Suprapubic skin (tissue), 4 donors: ENCODE measurements around the gene ACTL10.

Source experiments
- CTCF ChIP-seq, 2 donors: fragments of 200-600 bp in 1 of 2; fragments of 450-650 bp in 1 of 2; sonication (generic) in 1 of 2; IDR thresholded peaks; one replicate each; pipeline ENCODE4 v1.5.1; 2016 to 2019; ENCODE audit warnings: antibody characterized with exemption in 2 of 2, mild to moderate bottlenecking in 1 of 2, moderate library complexity in 1 of 2
- EP300 ChIP-seq: sonication (generic); formaldehyde crosslinking; IDR thresholded peaks from one replicate; pipeline ENCODE4 v1.6.1; 2017; ENCODE audit warnings: antibody characterized with exemption
- POLR2AphosphoS5 ChIP-seq, 3 donors: sonication (generic); formaldehyde crosslinking; IDR thresholded peaks; one replicate each; pipeline ENCODE4 v1.6.1; 2017; ENCODE audit warnings: antibody characterized with exemption in 3 of 3

- no peak for TF ChIP-seq EP300
- no peak for TF ChIP-seq CTCF (IDR thresholded peaks at IDR 0.05)
- no peak for TF ChIP-seq POLR2AphosphoS5 (IDR thresholded peaks at IDR 0.05)
Measured at GRCh38 chr20:33688938-33689424, 22.2 kb downstream of the ACTL10 start.
